Gastroesophageal sphincter (tissue), 3 donors: ENCODE data around the gene WDR83.

Source experiments
- POLR2AphosphoS5 ChIP-seq: sonication (generic); formaldehyde crosslinking; IDR thresholded peaks from one replicate; pipeline ENCODE4 v1.6.1; 2017; ENCODE audit warnings: antibody characterized with exemption
- TF ChIP-seq, protein P1 (sequence below), 4 experiments: fragments of 200-600 bp in 2 of 4; fragments of 450-650 bp in 2 of 4; sonication (generic) in 1 of 4; IDR thresholded peaks; one replicate each; pipeline ENCODE4 v1.5.1; 2017 to 2019; ENCODE audit warnings: antibody characterized with exemption in 4 of 4, mild to moderate bottlenecking in 2 of 4, moderate library complexity in 2 of 4

DNA sequence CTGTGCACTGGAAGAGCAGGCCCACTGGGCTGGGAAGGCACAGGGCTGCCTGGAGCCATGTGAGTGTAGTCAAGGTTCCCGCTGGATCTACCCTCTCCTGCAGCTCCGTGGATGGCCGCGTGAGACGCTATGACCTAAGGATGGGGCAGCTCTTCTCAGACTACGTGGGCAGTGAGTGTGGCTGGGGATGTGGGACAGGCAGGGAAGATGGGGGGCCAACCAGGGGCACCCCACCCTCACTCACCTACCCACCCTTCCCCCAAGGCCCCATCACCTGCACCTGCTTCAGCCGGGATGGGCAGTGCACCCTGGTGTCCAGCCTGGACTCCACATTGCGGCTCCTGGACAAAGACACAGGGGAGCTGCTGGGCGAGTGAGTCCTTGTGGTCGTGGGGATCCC, 6.1 kb downstream of the WDR83 start:
- TF ChIP-seq, protein P1, sequence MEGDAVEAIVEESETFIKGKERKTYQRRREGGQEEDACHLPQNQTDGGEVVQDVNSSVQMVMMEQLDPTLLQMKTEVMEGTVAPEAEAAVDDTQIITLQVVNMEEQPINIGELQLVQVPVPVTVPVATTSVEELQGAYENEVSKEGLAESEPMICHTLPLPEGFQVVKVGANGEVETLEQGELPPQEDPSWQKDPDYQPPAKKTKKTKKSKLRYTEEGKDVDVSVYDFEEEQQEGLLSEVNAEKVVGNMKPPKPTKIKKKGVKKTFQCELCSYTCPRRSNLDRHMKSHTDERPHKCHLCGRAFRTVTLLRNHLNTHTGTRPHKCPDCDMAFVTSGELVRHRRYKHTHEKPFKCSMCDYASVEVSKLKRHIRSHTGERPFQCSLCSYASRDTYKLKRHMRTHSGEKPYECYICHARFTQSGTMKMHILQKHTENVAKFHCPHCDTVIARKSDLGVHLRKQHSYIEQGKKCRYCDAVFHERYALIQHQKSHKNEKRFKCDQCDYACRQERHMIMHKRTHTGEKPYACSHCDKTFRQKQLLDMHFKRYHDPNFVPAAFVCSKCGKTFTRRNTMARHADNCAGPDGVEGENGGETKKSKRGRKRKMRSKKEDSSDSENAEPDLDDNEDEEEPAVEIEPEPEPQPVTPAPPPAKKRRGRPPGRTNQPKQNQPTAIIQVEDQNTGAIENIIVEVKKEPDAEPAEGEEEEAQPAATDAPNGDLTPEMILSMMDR (IDR thresholded peaks at IDR 0.05) = no peak
- TF ChIP-seq POLR2AphosphoS5 = no peak
